K562 (cell line): Measurements from ENCODE around the gene CARMIL3. TPM values are rescaled to one million over a fixed set of nuclear protein-coding genes. Genes with fewer than 3 reads are reported as not detected.

Experiments used
- CBX8 ChIP-seq: fragments of 200-600 bp; sonication (generic); IDR thresholded peaks from 2 replicates; pipeline ENCODE4 v1.6.1; 2012; ENCODE audit warnings: borderline replicate concordance, mixed run types, low read depth, mild to moderate bottlenecking, moderate library complexity, mixed read lengths, low read length, control low read depth, inconsistent platforms; ENCODE audit not compliant: poor library complexity, severe bottlenecking; ENCODE audit errors: extremely low read depth
- CXXC5 ChIP-seq: fragments of 250-450 bp; sonication (Bioruptor Pico); IDR thresholded peaks from 2 replicates; pipeline ENCODE4 v1.8.0; 2022; ENCODE audit warnings: inconsistent platforms, mild to moderate bottlenecking, moderate library complexity
- LCOR ChIP-seq: sonication (generic); formaldehyde crosslinking; IDR thresholded peaks from 2 replicates; pipeline ENCODE4 v1.8.0; 2022; ENCODE audit warnings: mild to moderate bottlenecking, missing genetic modification reagents
- MEIS2 ChIP-seq: fragments of 450-650 bp; IDR thresholded peaks from 2 replicates; pipeline ENCODE4 v1.6.1; 2014; ENCODE audit warnings: mild to moderate bottlenecking; ENCODE audit not compliant: partially characterized antibody
- NFATC3 ChIP-seq: fragments of 450-650 bp; IDR thresholded peaks from 2 replicates; pipeline ENCODE4 v1.6.1; 2017; ENCODE audit warnings: mild to moderate bottlenecking
- NFIX ChIP-seq: fragments of 250-450 bp; sonication (Bioruptor Pico); IDR thresholded peaks from 2 replicates; pipeline ENCODE4 v1.4.0; 2020; ENCODE audit warnings: low read depth, mild to moderate bottlenecking, moderate library complexity
- RHOXF2B ChIP-seq: fragments of 250-450 bp; sonication (Bioruptor Pico); conservative IDR thresholded peaks from 2 replicates; pipeline ENCODE4 v1.5.1; 2021
- TOE1 ChIP-seq, 2 experiments: fragments of 450-650 bp in 1 of 2; sonication (generic) in 1 of 2; formaldehyde crosslinking in 1 of 2; IDR thresholded peaks; 2 replicates each; pipeline versions ENCODE4 v1.7.1 to v1.8.0; 2016 to 2022; ENCODE audit warnings: borderline replicate concordance in 2 of 2, mild to moderate bottlenecking in 2 of 2, antibody characterized with exemption in 1 of 2, inconsistent platforms in 1 of 2, low read depth in 1 of 2, missing genetic modification reagents in 1 of 2, moderate library complexity in 1 of 2
- ZFP30 ChIP-seq: fragments of 250-450 bp; sonication (Bioruptor Pico); IDR thresholded peaks from 2 replicates; pipeline ENCODE4 v1.8.0; 2022; ENCODE audit warnings: moderate library complexity, mild to moderate bottlenecking, inconsistent platforms, borderline replicate concordance
- ZNF146 ChIP-seq: IDR thresholded peaks from one replicate; pipeline ENCODE4 v1.6.1; 2018; ENCODE audit warnings: missing compliant biosample characterization; ENCODE audit not compliant: unreplicated experiment
- ZNF239 ChIP-seq: fragments of 250-450 bp; sonication (Bioruptor Pico); IDR thresholded peaks from 2 replicates; pipeline ENCODE4 v1.4.0; 2020; ENCODE audit warnings: mild to moderate bottlenecking
- ZNF561 ChIP-seq: fragments of 450-650 bp; formaldehyde crosslinking; conservative IDR thresholded peaks from 2 replicates; pipeline ENCODE4 v1.4.0; 2020; ENCODE audit warnings: mild to moderate bottlenecking, moderate library complexity
- ZNF766 ChIP-seq: fragments of 200-800 bp; sonication (Bioruptor generic); conservative IDR thresholded peaks from 2 replicates; pipeline ENCODE4 v1.6.1; 2016; ENCODE audit warnings: missing genetic modification characterization, missing compliant biosample characterization
- polyA plus RNA-seq, 8 experiments: library from polyadenylated mRNA; depleted of rRNA in 4 of 8; stranded (reverse) in 5 of 8; unstranded in 3 of 8; fragments of >200 nt; fragmentation: Nextera tagmentation in 2 of 8; fragmentation: Illumina TruSeq in 1 of 8; extraction: Ambion mirVana in 2 of 8; extraction: Trizol in 1 of 8; gene quantifications; 2 replicates each; pipeline versions ENCODE4 v1.2.1 to v1.2.3, GENCODE V29; 2011 to 2014; ENCODE audit warnings: inconsistent platforms in 1 of 8, missing spikeins in 1 of 8
- total RNA-seq, 7 experiments: library from RNA; depleted of rRNA in 6 of 7; stranded (reverse); fragments of >200 nt in 6 of 7; fragmentation: Illumina TruSeq in 2 of 7; extraction: Trizol in 2 of 7; gene quantifications; 2 replicates each; pipeline versions ENCODE4 v1.2.1 to v1.2.3, GENCODE V29; 2011 to 2021; ENCODE audit warnings: low replicate concordance in 1 of 7
- TF ChIP-seq, protein P1 (sequence below): fragments of 200-800 bp; sonication (Bioruptor generic); IDR thresholded peaks from 2 replicates; pipeline ENCODE4 v1.6.1; 2016; ENCODE audit warnings: missing genetic modification characterization, missing compliant biosample characterization
- TF ChIP-seq, protein P2 (sequence below): fragments of 450-650 bp; IDR thresholded peaks from one replicate; pipeline ENCODE4 v1.6.1; 2018; ENCODE audit warnings: mild to moderate bottlenecking, moderate library complexity; ENCODE audit not compliant: partially characterized antibody
- TF ChIP-seq, protein P3 (sequence below): fragments of 150-350 bp; IDR thresholded peaks from 2 replicates; pipeline ENCODE4 v1.6.1; 2014; ENCODE audit warnings: low read depth, mild to moderate bottlenecking, low read length, borderline replicate concordance

CARMIL3 gene
- total and polyA plus RNA-seq, 9 of the 15 experiments (the other 6 are each of a cell fraction or from before 2014, with no cell fraction given): 0.01 to 0.11 (median 0.05) TPM; not detected in 5

DNA sequence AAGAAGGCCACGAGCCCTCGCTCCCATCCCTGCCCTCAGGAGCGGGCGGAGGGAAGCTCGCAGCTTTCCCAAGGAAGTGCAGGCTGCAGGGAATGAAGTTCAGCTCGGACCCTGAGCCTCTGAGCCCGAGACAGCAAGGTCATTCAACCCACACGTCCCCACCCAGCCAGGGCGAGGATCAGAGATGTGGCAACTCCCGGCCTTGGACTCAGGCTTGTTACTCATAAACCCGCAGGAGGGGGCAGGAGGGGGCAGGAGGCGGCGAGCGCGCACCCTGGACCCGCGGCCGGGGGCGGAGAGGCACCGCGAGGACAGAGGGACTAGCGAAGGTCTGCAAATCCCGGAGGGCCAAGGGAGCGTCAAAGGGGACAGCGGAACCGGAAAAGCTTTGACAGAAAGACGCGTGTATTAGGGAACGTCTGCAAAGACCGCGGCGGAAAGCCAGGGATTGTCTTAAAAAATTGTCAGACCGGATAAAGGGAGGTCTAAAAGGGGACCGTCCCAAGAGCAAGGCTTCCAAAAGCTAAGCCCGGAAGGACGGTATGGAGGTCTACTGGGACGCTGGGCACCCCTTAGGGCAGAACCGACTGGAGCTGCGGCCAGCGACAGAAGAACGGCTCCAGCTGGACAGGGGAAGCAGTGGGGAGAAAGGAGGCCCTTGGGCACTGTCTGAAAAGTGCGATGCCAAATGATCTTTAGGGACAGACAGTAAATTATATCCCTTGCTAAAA, 62.2 kb downstream of the CARMIL3 start (continued):
- TF ChIP-seq, protein P1, sequence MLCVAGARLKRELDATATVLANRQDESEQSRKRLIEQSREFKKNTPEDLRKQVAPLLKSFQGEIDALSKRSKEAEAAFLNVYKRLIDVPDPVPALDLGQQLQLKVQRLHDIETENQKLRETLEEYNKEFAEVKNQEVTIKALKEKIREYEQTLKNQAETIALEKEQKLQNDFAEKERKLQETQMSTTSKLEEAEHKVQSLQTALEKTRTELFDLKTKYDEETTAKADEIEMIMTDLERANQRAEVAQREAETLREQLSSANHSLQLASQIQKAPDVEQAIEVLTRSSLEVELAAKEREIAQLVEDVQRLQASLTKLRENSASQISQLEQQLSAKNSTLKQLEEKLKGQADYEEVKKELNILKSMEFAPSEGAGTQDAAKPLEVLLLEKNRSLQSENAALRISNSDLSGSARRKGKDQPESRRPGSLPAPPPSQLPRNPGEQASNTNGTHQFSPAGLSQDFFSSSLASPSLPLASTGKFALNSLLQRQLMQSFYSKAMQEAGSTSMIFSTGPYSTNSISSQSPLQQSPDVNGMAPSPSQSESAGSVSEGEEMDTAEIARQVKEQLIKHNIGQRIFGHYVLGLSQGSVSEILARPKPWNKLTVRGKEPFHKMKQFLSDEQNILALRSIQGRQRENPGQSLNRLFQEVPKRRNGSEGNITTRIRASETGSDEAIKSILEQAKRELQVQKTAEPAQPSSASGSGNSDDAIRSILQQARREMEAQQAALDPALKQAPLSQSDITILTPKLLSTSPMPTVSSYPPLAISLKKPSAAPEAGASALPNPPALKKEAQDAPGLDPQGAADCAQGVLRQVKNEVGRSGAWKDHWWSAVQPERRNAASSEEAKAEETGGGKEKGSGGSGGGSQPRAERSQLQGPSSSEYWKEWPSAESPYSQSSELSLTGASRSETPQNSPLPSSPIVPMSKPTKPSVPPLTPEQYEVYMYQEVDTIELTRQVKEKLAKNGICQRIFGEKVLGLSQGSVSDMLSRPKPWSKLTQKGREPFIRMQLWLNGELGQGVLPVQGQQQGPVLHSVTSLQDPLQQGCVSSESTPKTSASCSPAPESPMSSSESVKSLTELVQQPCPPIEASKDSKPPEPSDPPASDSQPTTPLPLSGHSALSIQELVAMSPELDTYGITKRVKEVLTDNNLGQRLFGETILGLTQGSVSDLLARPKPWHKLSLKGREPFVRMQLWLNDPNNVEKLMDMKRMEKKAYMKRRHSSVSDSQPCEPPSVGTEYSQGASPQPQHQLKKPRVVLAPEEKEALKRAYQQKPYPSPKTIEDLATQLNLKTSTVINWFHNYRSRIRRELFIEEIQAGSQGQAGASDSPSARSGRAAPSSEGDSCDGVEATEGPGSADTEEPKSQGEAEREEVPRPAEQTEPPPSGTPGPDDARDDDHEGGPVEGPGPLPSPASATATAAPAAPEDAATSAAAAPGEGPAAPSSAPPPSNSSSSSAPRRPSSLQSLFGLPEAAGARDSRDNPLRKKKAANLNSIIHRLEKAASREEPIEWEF (CRISPR knock-in tag): no peak
- peak; percentile 27; the same call in 1 of the 2 replicates for TF ChIP-seq LCOR (CRISPR knock-in tag)
- peak; percentile 73 for TF ChIP-seq ZNF239 (CRISPR knock-in tag)
- TF ChIP-seq CBX8: no peak
- 0 out of 2 replicates have a peak, but pooled peaks have one; percentile 52 for TF ChIP-seq ZNF561 (CRISPR knock-in tag)
- TF ChIP-seq, protein P2, sequence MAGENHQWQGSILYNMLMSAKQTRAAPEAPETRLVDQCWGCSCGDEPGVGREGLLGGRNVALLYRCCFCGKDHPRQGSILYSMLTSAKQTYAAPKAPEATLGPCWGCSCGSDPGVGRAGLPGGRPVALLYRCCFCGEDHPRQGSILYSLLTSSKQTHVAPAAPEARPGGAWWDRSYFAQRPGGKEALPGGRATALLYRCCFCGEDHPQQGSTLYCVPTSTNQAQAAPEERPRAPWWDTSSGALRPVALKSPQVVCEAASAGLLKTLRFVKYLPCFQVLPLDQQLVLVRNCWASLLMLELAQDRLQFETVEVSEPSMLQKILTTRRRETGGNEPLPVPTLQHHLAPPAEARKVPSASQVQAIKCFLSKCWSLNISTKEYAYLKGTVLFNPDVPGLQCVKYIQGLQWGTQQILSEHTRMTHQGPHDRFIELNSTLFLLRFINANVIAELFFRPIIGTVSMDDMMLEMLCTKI: no peak
- TF ChIP-seq TOE1 (IDR thresholded peaks at IDR 0.05; ENCODE audit: borderline replicate concordance): no peak
- TF ChIP-seq TOE1 (CRISPR knock-in tag; IDR thresholded peaks at IDR 0.05; ENCODE audit: borderline replicate concordance, low read depth): no peak
- no peak for TF ChIP-seq NFATC3
- TF ChIP-seq MEIS2: no peak
- peak; percentile 64 for TF ChIP-seq CXXC5 (CRISPR knock-in tag)
- TF ChIP-seq ZNF766 (CRISPR knock-in tag): peak; percentile 46; the same call in 1 of the 2 replicates
- TF ChIP-seq, protein P3, sequence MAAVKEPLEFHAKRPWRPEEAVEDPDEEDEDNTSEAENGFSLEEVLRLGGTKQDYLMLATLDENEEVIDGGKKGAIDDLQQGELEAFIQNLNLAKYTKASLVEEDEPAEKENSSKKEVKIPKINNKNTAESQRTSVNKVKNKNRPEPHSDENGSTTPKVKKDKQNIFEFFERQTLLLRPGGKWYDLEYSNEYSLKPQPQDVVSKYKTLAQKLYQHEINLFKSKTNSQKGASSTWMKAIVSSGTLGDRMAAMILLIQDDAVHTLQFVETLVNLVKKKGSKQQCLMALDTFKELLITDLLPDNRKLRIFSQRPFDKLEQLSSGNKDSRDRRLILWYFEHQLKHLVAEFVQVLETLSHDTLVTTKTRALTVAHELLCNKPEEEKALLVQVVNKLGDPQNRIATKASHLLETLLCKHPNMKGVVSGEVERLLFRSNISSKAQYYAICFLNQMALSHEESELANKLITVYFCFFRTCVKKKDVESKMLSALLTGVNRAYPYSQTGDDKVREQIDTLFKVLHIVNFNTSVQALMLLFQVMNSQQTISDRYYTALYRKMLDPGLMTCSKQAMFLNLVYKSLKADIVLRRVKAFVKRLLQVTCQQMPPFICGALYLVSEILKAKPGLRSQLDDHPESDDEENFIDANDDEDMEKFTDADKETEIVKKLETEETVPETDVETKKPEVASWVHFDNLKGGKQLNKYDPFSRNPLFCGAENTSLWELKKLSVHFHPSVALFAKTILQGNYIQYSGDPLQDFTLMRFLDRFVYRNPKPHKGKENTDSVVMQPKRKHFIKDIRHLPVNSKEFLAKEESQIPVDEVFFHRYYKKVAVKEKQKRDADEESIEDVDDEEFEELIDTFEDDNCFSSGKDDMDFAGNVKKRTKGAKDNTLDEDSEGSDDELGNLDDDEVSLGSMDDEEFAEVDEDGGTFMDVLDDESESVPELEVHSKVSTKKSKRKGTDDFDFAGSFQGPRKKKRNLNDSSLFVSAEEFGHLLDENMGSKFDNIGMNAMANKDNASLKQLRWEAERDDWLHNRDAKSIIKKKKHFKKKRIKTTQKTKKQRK: no peak
- no peak for TF ChIP-seq RHOXF2B
- TF ChIP-seq ZFP30 (CRISPR knock-in tag): no peak
- no peak for TF ChIP-seq NFIX (CRISPR knock-in tag)
- no peak for TF ChIP-seq ZNF146
